HepG2 (cell line): Measurements from ENCODE around the gene CHST3. TPM values are rescaled to one million over a fixed set of nuclear protein-coding genes. Genes with fewer than 3 reads are reported as not detected.

ENCODE experiments used
- GPN1 ChIP-seq: sonication (generic); formaldehyde crosslinking; IDR thresholded peaks from 2 replicates; pipeline ENCODE4 v1.5.1; 2020; ENCODE audit warnings: missing genetic modification reagents, borderline replicate concordance
- HNF1A ChIP-seq, 2 experiments: sonication (generic) in 1 of 2; formaldehyde crosslinking in 1 of 2; IDR thresholded peaks; 2 replicates each; pipeline versions ENCODE4 v1.4.0 to v1.6.1; 2016 to 2020; ENCODE audit warnings: borderline replicate concordance in 1 of 2, low read depth in 1 of 2, mild to moderate bottlenecking in 1 of 2, missing genetic modification reagents in 1 of 2
- MATR3 ChIP-seq: sonication (generic); formaldehyde crosslinking; IDR thresholded peaks from 2 replicates; pipeline ENCODE4 v1.4.0; 2020; ENCODE audit warnings: missing genetic modification reagents
- PLRG1 ChIP-seq: fragments of 450-650 bp; conservative IDR thresholded peaks from 2 replicates; pipeline ENCODE4 v1.6.1; 2016
- ZBTB44 ChIP-seq: sonication (generic); formaldehyde crosslinking; IDR thresholded peaks from 2 replicates; pipeline ENCODE4 v1.4.0; 2020; ENCODE audit warnings: missing genetic modification reagents
- ZBTB46 ChIP-seq: sonication (generic); formaldehyde crosslinking; IDR thresholded peaks from 2 replicates; pipeline ENCODE4 v1.4.0; 2020; ENCODE audit warnings: mild to moderate bottlenecking, missing genetic modification reagents, borderline replicate concordance
- ZSCAN9 ChIP-seq: IDR thresholded peaks from 2 replicates; pipeline ENCODE4 v1.6.1; 2016; ENCODE audit warnings: borderline replicate concordance
- polyA plus RNA-seq, 8 experiments: library from polyadenylated mRNA; depleted of rRNA in 3 of 8; stranded (reverse) in 7 of 8; unstranded in 1 of 8; fragments of >200 nt; fragmentation: Illumina TruSeq in 4 of 8; extraction: Trizol in 4 of 8; gene quantifications; 2 replicates each; pipeline versions ENCODE4 v1.2.1 to v1.2.3, GENCODE V29; 2011 to 2016; ENCODE audit warnings: low read depth in 4 of 8, missing spikeins in 1 of 8, mixed read lengths in 1 of 8; ENCODE audit not compliant: insufficient read depth in 1 of 8
- total RNA-seq, 5 experiments: library from RNA; depleted of rRNA; stranded (reverse); fragments of >200 nt; fragmentation: Illumina TruSeq; extraction: Trizol; gene quantifications; 2 replicates each; pipeline ENCODE4 v1.2.3, GENCODE V29; 2016; ENCODE audit warnings: low read depth in 1 of 5

Gene CHST3
- total and polyA plus RNA-seq, 2 of the 13 experiments (the other 11 are each of a cell fraction or from before 2014, with no cell fraction given): 7.2 to 18.7 TPM

- TF ChIP-seq ZBTB46 (CRISPR knock-in tag): no peak
- no peak for TF ChIP-seq MATR3 (CRISPR knock-in tag)
- TF ChIP-seq GPN1 (CRISPR knock-in tag): no peak
- no peak for TF ChIP-seq ZBTB44 (CRISPR knock-in tag)
- no peak for TF ChIP-seq PLRG1
- TF ChIP-seq HNF1A (IDR thresholded peaks at IDR 0.05; ENCODE audit: low read depth): peak; percentile 62
- peak; percentile 92 for TF ChIP-seq HNF1A (CRISPR knock-in tag; IDR thresholded peaks at IDR 0.05; ENCODE audit: borderline replicate concordance)
- 0 out of 2 replicates have a peak, but pooled peaks have one; percentile 28 for TF ChIP-seq ZSCAN9
- TF ChIP-seq, all 625 proteins: peak for 311
Observed at GRCh38 chr10:72030762-72031543, 66.8 kb downstream of the CHST3 start (continued).
